Panc1 (cell line): Measurements from ENCODE around the gene SBF2.

Experiments
- POLR2AphosphoS5 ChIP-seq: IDR thresholded peaks from 2 replicates; pipeline ENCODE4 v1.6.1; 2012; ENCODE audit warnings: mild to moderate bottlenecking, low read depth, low read length, moderate library complexity
- TCF7L2 ChIP-seq: IDR thresholded peaks from 2 replicates; pipeline ENCODE4 v1.6.1; 2011; ENCODE audit warnings: mild to moderate bottlenecking, low read depth, low read length, inconsistent platforms
- TF ChIP-seq, protein P1 (sequence below): fragments of 450-650 bp; IDR thresholded peaks from 2 replicates; pipeline ENCODE4 v1.5.1; 2017; ENCODE audit warnings: mild to moderate bottlenecking
- TF ChIP-seq, protein P2 (sequence below), 2 experiments: IDR thresholded peaks; 2 replicates each; pipeline ENCODE4 v1.6.1; 2011 to 2012; ENCODE audit warnings: low read depth in 2 of 2, control low read depth in 1 of 2, low read length in 1 of 2, mild to moderate bottlenecking in 1 of 2, moderate library complexity in 1 of 2; ENCODE audit not compliant: insufficient read depth in 1 of 2

DNA sequence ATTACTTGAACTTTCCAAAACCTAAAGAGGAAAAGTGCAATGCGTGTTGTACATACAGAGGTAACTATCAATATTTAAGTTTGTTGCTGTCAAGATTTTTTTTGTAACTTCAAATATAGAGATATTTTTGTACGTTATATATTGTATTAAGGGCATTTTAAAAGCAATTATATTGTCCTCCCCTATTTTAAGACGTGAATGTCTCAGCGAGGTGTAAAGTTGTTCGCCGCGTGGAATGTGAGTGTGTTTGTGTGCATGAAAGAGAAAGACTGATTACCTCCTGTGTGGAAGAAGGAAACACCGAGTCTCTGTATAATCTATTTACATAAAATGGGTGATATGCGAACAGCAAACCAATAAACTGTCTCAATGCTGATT, 13.0 kb upstream of the SBF2 start:
- TF ChIP-seq POLR2AphosphoS5: no peak
- TF ChIP-seq, protein P1, sequence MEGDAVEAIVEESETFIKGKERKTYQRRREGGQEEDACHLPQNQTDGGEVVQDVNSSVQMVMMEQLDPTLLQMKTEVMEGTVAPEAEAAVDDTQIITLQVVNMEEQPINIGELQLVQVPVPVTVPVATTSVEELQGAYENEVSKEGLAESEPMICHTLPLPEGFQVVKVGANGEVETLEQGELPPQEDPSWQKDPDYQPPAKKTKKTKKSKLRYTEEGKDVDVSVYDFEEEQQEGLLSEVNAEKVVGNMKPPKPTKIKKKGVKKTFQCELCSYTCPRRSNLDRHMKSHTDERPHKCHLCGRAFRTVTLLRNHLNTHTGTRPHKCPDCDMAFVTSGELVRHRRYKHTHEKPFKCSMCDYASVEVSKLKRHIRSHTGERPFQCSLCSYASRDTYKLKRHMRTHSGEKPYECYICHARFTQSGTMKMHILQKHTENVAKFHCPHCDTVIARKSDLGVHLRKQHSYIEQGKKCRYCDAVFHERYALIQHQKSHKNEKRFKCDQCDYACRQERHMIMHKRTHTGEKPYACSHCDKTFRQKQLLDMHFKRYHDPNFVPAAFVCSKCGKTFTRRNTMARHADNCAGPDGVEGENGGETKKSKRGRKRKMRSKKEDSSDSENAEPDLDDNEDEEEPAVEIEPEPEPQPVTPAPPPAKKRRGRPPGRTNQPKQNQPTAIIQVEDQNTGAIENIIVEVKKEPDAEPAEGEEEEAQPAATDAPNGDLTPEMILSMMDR: no peak
- TF ChIP-seq TCF7L2: no peak
- TF ChIP-seq, protein P2, sequence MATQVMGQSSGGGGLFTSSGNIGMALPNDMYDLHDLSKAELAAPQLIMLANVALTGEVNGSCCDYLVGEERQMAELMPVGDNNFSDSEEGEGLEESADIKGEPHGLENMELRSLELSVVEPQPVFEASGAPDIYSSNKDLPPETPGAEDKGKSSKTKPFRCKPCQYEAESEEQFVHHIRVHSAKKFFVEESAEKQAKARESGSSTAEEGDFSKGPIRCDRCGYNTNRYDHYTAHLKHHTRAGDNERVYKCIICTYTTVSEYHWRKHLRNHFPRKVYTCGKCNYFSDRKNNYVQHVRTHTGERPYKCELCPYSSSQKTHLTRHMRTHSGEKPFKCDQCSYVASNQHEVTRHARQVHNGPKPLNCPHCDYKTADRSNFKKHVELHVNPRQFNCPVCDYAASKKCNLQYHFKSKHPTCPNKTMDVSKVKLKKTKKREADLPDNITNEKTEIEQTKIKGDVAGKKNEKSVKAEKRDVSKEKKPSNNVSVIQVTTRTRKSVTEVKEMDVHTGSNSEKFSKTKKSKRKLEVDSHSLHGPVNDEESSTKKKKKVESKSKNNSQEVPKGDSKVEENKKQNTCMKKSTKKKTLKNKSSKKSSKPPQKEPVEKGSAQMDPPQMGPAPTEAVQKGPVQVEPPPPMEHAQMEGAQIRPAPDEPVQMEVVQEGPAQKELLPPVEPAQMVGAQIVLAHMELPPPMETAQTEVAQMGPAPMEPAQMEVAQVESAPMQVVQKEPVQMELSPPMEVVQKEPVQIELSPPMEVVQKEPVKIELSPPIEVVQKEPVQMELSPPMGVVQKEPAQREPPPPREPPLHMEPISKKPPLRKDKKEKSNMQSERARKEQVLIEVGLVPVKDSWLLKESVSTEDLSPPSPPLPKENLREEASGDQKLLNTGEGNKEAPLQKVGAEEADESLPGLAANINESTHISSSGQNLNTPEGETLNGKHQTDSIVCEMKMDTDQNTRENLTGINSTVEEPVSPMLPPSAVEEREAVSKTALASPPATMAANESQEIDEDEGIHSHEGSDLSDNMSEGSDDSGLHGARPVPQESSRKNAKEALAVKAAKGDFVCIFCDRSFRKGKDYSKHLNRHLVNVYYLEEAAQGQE (IDR thresholded peaks at IDR 0.05; ENCODE audit: insufficient read depth in 1 of 2, low read depth in 2 of 2, low read length in 1 of 2): no peak
